Hepatocyte (in vitro differentiated cells): ENCODE data around the gene PPP2R2C. TPM values are rescaled to one million over a fixed set of nuclear protein-coding genes. Genes with fewer than 3 reads are reported as not detected.

Source experiments
- DNase-seq: peaks from one replicate; pipeline ENCODE4 v3.0.0-alpha.2; 2016; ENCODE audit warnings: low spot score
- H2AFZ ChIP-seq: fragments of 200-600 bp; sonication (generic); 2 replicates; pipeline ENCODE4 v1.6.0; 2016; ENCODE audit warnings: antibody characterized with exemption, mild to moderate bottlenecking
- H3K27ac ChIP-seq: fragments of 200-600 bp; sonication (generic); 2 replicates; pipeline ENCODE4 v1.5.1; 2016; ENCODE audit warnings: mild to moderate bottlenecking
- H3K27me3 ChIP-seq: fragments of 200-600 bp; sonication (generic); 2 replicates; pipeline ENCODE4 v1.6.1; 2016
- H3K36me3 ChIP-seq: fragments of 200-600 bp; sonication (generic); replicated peaks from 2 replicates; pipeline ENCODE4 v1.5.1; 2016; ENCODE audit warnings: low read depth; ENCODE audit not compliant: insufficient read depth
- H3K4me1 ChIP-seq: fragments of 200-600 bp; sonication (generic); 2 replicates; pipeline ENCODE4 v1.5.1; 2016; ENCODE audit warnings: mild to moderate bottlenecking, moderate library complexity; ENCODE audit not compliant: insufficient read depth
- H3K4me2 ChIP-seq: fragments of 200-600 bp; sonication (generic); 2 replicates; pipeline ENCODE4 v1.6.0; 2016
- H3K4me3 ChIP-seq: fragments of 200-600 bp; sonication (generic); 2 replicates; pipeline ENCODE4 v1.5.1; 2016; ENCODE audit warnings: mild to moderate bottlenecking
- H3K79me2 ChIP-seq: fragments of 200-600 bp; sonication (generic); 2 replicates; pipeline ENCODE4 v1.6.0; 2017; ENCODE audit warnings: mild to moderate bottlenecking
- H3K9me2 ChIP-seq: fragments of 200-600 bp; sonication (generic); replicated peaks from 2 replicates; pipeline ENCODE4 v1.6.0; 2017; ENCODE audit warnings: mild to moderate bottlenecking; ENCODE audit not compliant: insufficient read depth
- H3K9me3 ChIP-seq: fragments of 200-600 bp; sonication (generic); 2 replicates; pipeline ENCODE4 v1.5.1; 2016; ENCODE audit warnings: low read depth, mild to moderate bottlenecking
- H4K20me1 ChIP-seq: fragments of 200-600 bp; sonication (generic); 2 replicates; pipeline ENCODE4 v1.6.0; 2016; ENCODE audit warnings: mild to moderate bottlenecking; ENCODE audit not compliant: insufficient read depth, poor library complexity, severe bottlenecking
- EZH2 ChIP-seq: fragments of 200-600 bp; sonication (generic); IDR thresholded peaks from 2 replicates; pipeline ENCODE4 v1.6.1; 2016; ENCODE audit warnings: antibody characterized with exemption, mild to moderate bottlenecking, borderline replicate concordance
- EZH2phosphoT487 ChIP-seq: fragments of 200-600 bp; sonication (generic); IDR thresholded peaks from one replicate; pipeline ENCODE4 v1.6.1; 2018; ENCODE audit warnings: antibody characterized with exemption, mild to moderate bottlenecking, low read depth, moderate library complexity; ENCODE audit not compliant: unreplicated experiment, severe bottlenecking
- WGBS: methylation state at CpG from one replicate; pipeline ENCODE4 v1.1.6; 2016; ENCODE audit warnings: low lambda C conversion rate; ENCODE audit errors: missing lambda C conversion rate; 5-methylcytosine and 5-hydroxymethylcytosine counted together
- polyA plus RNA-seq: library from polyadenylated mRNA; unstranded; fragments of >200 nt; fragmentation: Nextera tagmentation; extraction: Ambion mirVana; gene quantifications from 2 replicates; pipeline ENCODE4 v1.2.1, GENCODE V29; 2016
- total RNA-seq: library from RNA; depleted of rRNA; stranded (reverse); fragments of >200 nt; gene quantifications from 2 replicates; pipeline ENCODE4 v1.2.3, GENCODE V29; 2014
- TF ChIP-seq, protein P1 (sequence below): fragments of 200-600 bp; sonication (generic); IDR thresholded peaks from 2 replicates; pipeline ENCODE4 v1.5.1; 2016; ENCODE audit warnings: antibody characterized with exemption, mild to moderate bottlenecking; ENCODE audit not compliant: poor library complexity

Gene PPP2R2C
- total and polyA plus RNA-seq, 2 experiments from 2014 or later: 0.35 to 0.67 TPM

DNA sequence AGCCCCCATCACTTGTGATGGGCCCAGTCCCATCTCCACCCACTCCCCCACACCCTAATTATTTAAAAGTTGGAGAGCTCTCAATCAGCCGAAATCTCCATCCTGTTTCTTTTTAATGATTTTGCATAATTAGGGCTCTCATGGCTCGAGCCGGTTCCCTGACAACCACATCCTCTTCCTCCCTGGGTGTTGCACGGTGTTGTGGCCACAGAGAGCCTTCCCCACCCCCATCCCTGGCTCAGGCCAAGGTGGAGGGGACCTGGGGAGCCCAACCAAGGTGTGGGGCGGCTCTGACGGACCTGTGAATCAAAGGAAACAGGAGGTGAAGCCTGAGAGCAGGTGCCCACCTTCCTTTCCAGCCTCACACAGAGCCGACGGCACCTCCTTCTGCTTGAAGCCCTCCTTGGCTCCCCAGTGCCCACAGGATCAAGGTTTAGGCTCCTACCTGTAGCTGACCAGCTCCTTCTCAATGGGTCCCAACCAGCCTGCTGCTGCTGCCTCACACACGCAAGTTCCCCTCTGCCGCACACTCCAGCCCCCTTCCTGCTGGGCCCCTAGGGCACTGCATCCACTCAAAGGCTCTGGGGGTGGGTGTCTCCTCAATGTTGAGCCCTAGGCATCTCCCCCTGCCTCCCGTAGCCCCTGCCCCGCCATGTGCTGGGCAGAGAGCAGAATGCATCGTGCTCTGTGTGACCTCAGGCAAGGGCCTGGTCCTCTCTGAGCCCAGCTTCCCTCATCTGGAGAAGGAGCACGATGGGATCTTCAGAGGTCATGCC is 134.1 kb downstream of the PPP2R2C start:
- TF ChIP-seq EZH2: no peak
- peaks cover 7% of the 10 kb centered on the region for H3K27me3 ChIP-seq
- H3K36me3 ChIP-seq: no peaks in the 10 kb centered on the region
- H3K27ac ChIP-seq: no peak overlapping the region
- no peak overlapping the region for H2AFZ ChIP-seq
- H4K20me1 ChIP-seq: no peaks in the 10 kb centered on the region
- no peaks in the 10 kb centered on the region for H3K9me2 ChIP-seq
- 78% methylated on average over 14 of the region's 14 CpGs for WGBS
- no peaks in the 10 kb centered on the region for H3K79me2 ChIP-seq
- no peak overlapping the region for H3K4me3 ChIP-seq
- no peak overlapping the region for H3K4me2 ChIP-seq
- DNase-seq: no peak
- H3K4me1 ChIP-seq: no peaks in the 10 kb centered on the region
- H3K9me3 ChIP-seq: no peaks in the 10 kb centered on the region

DNA sequence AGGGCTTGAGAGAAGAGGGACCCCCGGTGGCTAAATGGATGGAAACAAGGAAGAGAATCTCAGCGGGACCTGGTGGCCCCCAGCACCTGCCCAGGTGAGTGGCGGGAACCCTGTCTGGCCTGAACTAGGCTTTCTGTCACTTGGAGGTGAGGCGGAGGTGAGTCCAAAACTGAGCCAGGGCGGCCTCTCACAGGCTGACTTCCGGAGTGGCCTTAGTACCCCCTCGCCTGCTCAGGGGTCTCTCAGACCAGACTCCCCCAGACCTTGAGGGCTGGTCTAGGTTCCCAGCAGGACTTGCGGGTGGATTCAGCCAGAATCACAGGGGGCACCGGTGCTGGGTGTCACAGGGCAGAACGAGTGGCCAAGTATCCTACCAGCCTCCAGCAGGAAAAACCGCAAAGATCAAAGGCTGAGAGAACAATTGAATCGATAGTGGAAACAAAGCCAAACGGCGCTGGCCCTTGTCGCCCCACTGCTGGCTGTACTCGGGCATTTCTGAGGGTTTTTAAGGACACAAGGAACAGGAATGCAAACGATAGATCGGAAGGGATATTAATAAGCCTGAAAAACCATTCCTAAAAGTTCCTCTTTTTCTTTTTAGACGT is 135.0 kb downstream of the PPP2R2C start:
- no peaks in the 10 kb centered on the region for H3K79me2 ChIP-seq
- no peaks in the 10 kb centered on the region for H3K4me1 ChIP-seq
- H3K4me3 ChIP-seq: no peak overlapping the region
- H3K36me3 ChIP-seq: no peaks in the 10 kb centered on the region
- no peaks in the 10 kb centered on the region for H3K9me2 ChIP-seq
- TF ChIP-seq EZH2: no peak
- no peak for TF ChIP-seq EZH2phosphoT487
- TF ChIP-seq, protein P1, sequence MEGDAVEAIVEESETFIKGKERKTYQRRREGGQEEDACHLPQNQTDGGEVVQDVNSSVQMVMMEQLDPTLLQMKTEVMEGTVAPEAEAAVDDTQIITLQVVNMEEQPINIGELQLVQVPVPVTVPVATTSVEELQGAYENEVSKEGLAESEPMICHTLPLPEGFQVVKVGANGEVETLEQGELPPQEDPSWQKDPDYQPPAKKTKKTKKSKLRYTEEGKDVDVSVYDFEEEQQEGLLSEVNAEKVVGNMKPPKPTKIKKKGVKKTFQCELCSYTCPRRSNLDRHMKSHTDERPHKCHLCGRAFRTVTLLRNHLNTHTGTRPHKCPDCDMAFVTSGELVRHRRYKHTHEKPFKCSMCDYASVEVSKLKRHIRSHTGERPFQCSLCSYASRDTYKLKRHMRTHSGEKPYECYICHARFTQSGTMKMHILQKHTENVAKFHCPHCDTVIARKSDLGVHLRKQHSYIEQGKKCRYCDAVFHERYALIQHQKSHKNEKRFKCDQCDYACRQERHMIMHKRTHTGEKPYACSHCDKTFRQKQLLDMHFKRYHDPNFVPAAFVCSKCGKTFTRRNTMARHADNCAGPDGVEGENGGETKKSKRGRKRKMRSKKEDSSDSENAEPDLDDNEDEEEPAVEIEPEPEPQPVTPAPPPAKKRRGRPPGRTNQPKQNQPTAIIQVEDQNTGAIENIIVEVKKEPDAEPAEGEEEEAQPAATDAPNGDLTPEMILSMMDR: no peak
- no peaks in the 10 kb centered on the region for H3K9me3 ChIP-seq
- H3K27me3 ChIP-seq: peaks cover 7% of the 10 kb centered on the region
- DNase-seq: no peak
- no peak overlapping the region for H3K27ac ChIP-seq
- H2AFZ ChIP-seq: no peak overlapping the region
- no peaks in the 10 kb centered on the region for H4K20me1 ChIP-seq
- WGBS: 38% methylated on average over 18 of the region's 19 CpGs
- H3K4me2 ChIP-seq: no peak overlapping the region

DNA sequence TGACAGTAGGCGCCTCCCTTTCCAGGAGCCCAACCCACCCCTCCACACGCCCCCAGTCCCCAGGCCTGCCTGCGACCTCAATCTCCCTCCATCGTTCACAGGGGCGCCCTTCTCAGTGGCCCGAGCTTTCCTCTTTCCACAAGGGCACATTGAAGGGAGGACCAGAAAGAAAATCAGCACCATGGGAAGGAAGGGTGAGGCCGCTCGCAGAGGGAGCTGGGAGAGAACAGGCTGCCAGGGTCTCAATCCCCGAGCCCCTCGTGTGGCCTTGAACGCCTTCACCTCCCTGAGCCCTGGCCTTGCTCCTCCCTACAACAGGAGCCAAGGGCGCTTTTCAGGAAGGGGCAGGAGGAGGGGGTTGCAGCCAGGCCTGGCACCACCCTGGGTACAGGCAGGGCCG is 136.2 kb downstream of the PPP2R2C start:
- no peaks in the 10 kb centered on the region for H3K79me2 ChIP-seq
- no peak overlapping the region for H2AFZ ChIP-seq
- H3K4me1 ChIP-seq: no peaks in the 10 kb centered on the region
- no peak overlapping the region for H3K4me3 ChIP-seq
- H3K9me3 ChIP-seq: no peaks in the 10 kb centered on the region
- H3K27ac ChIP-seq: no peak overlapping the region
- TF ChIP-seq EZH2phosphoT487: no peak
- no peak for TF ChIP-seq EZH2
- TF ChIP-seq, protein P1: no peak
- H3K9me2 ChIP-seq: no peaks in the 10 kb centered on the region
- no peaks in the 10 kb centered on the region for H3K36me3 ChIP-seq
- peaks cover 7% of the 10 kb centered on the region for H3K27me3 ChIP-seq
- H3K4me2 ChIP-seq: no peak overlapping the region
- WGBS: 84% methylated on average over 13 of the region's 13 CpGs
- H4K20me1 ChIP-seq: no peaks in the 10 kb centered on the region
- DNase-seq: no peak

DNA sequence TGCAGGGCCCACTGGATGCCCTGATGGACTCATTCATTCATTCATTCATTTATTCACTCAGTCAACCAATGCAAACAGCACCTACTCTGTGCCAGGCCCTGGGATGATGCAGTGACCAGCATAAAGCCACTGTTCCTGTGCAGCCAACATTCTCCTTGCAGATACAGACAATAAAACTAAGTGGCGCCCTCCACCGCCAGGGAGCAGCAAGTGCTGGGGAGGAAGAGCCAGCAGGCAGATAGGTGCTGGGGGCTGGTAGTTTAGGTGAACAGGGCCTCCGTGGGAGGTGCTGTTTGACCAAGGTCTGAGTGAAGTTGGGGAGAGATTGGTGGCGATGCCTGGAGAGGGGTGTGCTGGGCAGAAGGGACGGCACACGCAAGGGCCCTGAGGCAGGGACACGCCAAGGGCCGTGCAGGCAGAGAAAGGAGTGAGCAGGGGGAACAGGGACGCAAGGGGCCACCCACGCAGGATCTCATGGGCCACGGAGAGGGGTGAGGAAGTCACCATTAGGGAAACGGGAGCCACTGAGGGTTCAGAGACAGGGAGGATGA is 137.3 kb downstream of the PPP2R2C start:
- TF ChIP-seq EZH2 (no peak), EZH2phosphoT487 (no peak)
- TF ChIP-seq, protein P1: no peak
- no peaks in the 10 kb centered on the region for H3K4me1 ChIP-seq
- peaks cover 7% of the 10 kb centered on the region for H3K27me3 ChIP-seq
- no peaks in the 10 kb centered on the region for H3K9me3 ChIP-seq
- WGBS: 76% methylated on average over 12 of the region's 12 CpGs
- H4K20me1 ChIP-seq: no peaks in the 10 kb centered on the region
- no peak overlapping the region for H3K4me3 ChIP-seq
- no peaks in the 10 kb centered on the region for H3K36me3 ChIP-seq
- H2AFZ ChIP-seq: no peak overlapping the region
- H3K27ac ChIP-seq: no peak overlapping the region
- no peak overlapping the region for H3K4me2 ChIP-seq
- no peaks in the 10 kb centered on the region for H3K9me2 ChIP-seq
- no peaks in the 10 kb centered on the region for H3K79me2 ChIP-seq
- DNase-seq: no peak
